ENCODE measurements around the gene EFHD2. TPM values are rescaled to one million over a fixed set of nuclear protein-coding genes. Genes with fewer than 3 reads are reported as not detected.
A peak's percentile ranks its signal among the peaks of the same experiment; 100 is the strongest.

The EFHD2 gene
- total RNA-seq, 1 experiment from 2014 or later = 192 TPM

GRCh38 chr1:15362096-15362736 lies 47.5 kb upstream of the EFHD2 start:
- TF ChIP-seq EZH2 (IDR thresholded peaks at IDR 0.05; ENCODE audit: low read length, unreplicated experiment) (no peak), EZH2phosphoT487 (IDR thresholded peaks at IDR 0.05; ENCODE audit: borderline replicate concordance, low read length) (no peak), CTCF (conservative IDR thresholded peaks at IDR 0.05; ENCODE audit: low read depth, low read length) (no peak)
- Histone ChIP-seq H3K4me1 (ENCODE audit: insufficient read depth, low read length) (peaks cover 6% of the 10 kb centered on the region), H3K79me2 (ENCODE audit: low read length) (no peaks in the 10 kb centered on the region), H3K4me2 (ENCODE audit: low read length) (no peak overlapping the region), H3K9ac (ENCODE audit: low read length) (no peak overlapping the region), H3K4me3 (ENCODE audit: low read length) (no peak overlapping the region), H3K27me3 (ENCODE audit: low read length) (no peaks in the 10 kb centered on the region), H3K9me2 (replicated peaks; ENCODE audit: low read length) (no peaks in the 10 kb centered on the region), H2AFZ (ENCODE audit: low read length) (no peak overlapping the region), H3F3A (ENCODE audit: low read length, unreplicated experiment) (no peaks in the 10 kb centered on the region), H4K20me1 (ENCODE audit: low read length) (no peaks in the 10 kb centered on the region), H3K27ac (ENCODE audit: low read length) (no peak overlapping the region), H3K36me3 (ENCODE audit: low read depth, low read length) (no peaks in the 10 kb centered on the region), H3K9me3 (ENCODE audit: low read length) (no peaks in the 10 kb centered on the region)
- no TSS peak for BruUV-seq (replicated peaks)
- ChIA-PET CTCF (no interaction called here), POLR2A (ENCODE audit: unreplicated experiment) (no interaction called here)
- intact Hi-C loops (cut with micrococcal nuclease) = no loop called here
- DNase-seq (no peak), ATAC-seq (no peak)

- no peak for ATAC-seq
- H3K36me3 ChIP-seq (ENCODE audit: low read depth, low read length) = no peaks in the 10 kb centered on the region
- H3K9ac ChIP-seq (ENCODE audit: low read length) = no peak overlapping the region
- H3F3A ChIP-seq (ENCODE audit: low read length, unreplicated experiment) = no peaks in the 10 kb centered on the region
- H2AFZ ChIP-seq (ENCODE audit: low read length) = no peak overlapping the region
- no peaks in the 10 kb centered on the region for H3K9me3 ChIP-seq (ENCODE audit: low read length)
- CTCF ChIA-PET = no interaction called here
- no peak overlapping the region for H3K4me3 ChIP-seq (ENCODE audit: low read length)
- no peak overlapping the region for H3K27ac ChIP-seq (ENCODE audit: low read length)
- intact Hi-C loops (cut with micrococcal nuclease) = no loop called here
- H3K4me2 ChIP-seq (ENCODE audit: low read length) = no peak overlapping the region
- DNase-seq = no peak
- POLR2A ChIA-PET (ENCODE audit: unreplicated experiment) = no interaction called here
- no peaks in the 10 kb centered on the region for H3K9me2 ChIP-seq (replicated peaks; ENCODE audit: low read length)
- BruUV-seq (replicated peaks) = no TSS peak
- peaks cover 2% of the 10 kb centered on the region; the same call in 1 of the 2 replicates for H3K4me1 ChIP-seq (ENCODE audit: insufficient read depth, low read length)
- H3K27me3 ChIP-seq (ENCODE audit: low read length) = no peaks in the 10 kb centered on the region
- no peaks in the 10 kb centered on the region for H3K79me2 ChIP-seq (ENCODE audit: low read length)
- no peaks in the 10 kb centered on the region for H4K20me1 ChIP-seq (ENCODE audit: low read length)
- TF ChIP-seq CTCF (conservative IDR thresholded peaks at IDR 0.05; ENCODE audit: low read depth, low read length) = no peak
- TF ChIP-seq EZH2 (IDR thresholded peaks at IDR 0.05; ENCODE audit: low read length, unreplicated experiment) = no peak
- no peak for TF ChIP-seq EZH2phosphoT487 (IDR thresholded peaks at IDR 0.05; ENCODE audit: borderline replicate concordance, low read length)
Observed at GRCh38 chr1:15362737-15363128, 47.0 kb upstream of the EFHD2 start.

- POLR2A ChIA-PET (ENCODE audit: unreplicated experiment) = no interaction called here
- ATAC-seq (no peak), DNase-seq (no peak)
- Histone ChIP-seq H3K36me3 (ENCODE audit: low read depth, low read length) (no peaks in the 10 kb centered on the region), H3K4me1 (ENCODE audit: insufficient read depth, low read length) (peaks cover 8% of the 10 kb centered on the region; the same call in 1 of the 2 replicates), H3K4me3 (ENCODE audit: low read length) (no peak overlapping the region), H3F3A (ENCODE audit: low read length, unreplicated experiment) (no peaks in the 10 kb centered on the region), H3K27ac (ENCODE audit: low read length) (no peak overlapping the region), H3K4me2 (ENCODE audit: low read length) (no peak overlapping the region), H3K79me2 (ENCODE audit: low read length) (no peaks in the 10 kb centered on the region), H3K9me2 (replicated peaks; ENCODE audit: low read length) (no peaks in the 10 kb centered on the region), H3K9me3 (ENCODE audit: low read length) (no peaks in the 10 kb centered on the region), H2AFZ (ENCODE audit: low read length) (no peak overlapping the region), H3K9ac (ENCODE audit: low read length) (no peak overlapping the region), H3K27me3 (ENCODE audit: low read length) (no peaks in the 10 kb centered on the region), H4K20me1 (ENCODE audit: low read length) (no peaks in the 10 kb centered on the region)
- TF ChIP-seq EZH2 (IDR thresholded peaks at IDR 0.05; ENCODE audit: low read length, unreplicated experiment) = no peak
- TF ChIP-seq CTCF (conservative IDR thresholded peaks at IDR 0.05; ENCODE audit: low read depth, low read length) = peak; percentile 26; the same call in 1 of the 2 replicates
- BruUV-seq (replicated peaks) = no TSS peak
- intact Hi-C loops (cut with micrococcal nuclease) = no loop called here
- CTCF ChIA-PET = interaction anchor here (0.7 kb wide), 1 partner anchor 67 kb away, joined by 7 read pairs; no protein-coding TSS in a partner anchor
Observed at GRCh38 chr1:15364740-15365139, 44.9 kb upstream of the EFHD2 start.
